MM.1S (cell line): ENCODE data around the gene ZBTB11.
"Not testable (repeated sequence)": the region's sequence is repeated elsewhere in the genome, so short reads cannot be mapped to it uniquely, and the experiment has no call there.

Experiments
- DNase-seq: peaks from one replicate; pipeline ENCODE4 v3.0.0-alpha.2; 2015
- H2AFZ ChIP-seq: fragments of 300-600 bp; sonication (generic); 2 replicates; pipeline ENCODE4 v1.6.0; 2016; ENCODE audit warnings: antibody characterized with exemption, low read length
- H3F3A ChIP-seq: fragments of 300-600 bp; sonication (generic); 2 replicates; pipeline ENCODE4 v1.6.1; 2016; ENCODE audit warnings: mild to moderate bottlenecking, antibody characterized with exemption, low read length, moderate library complexity, mixed read lengths; ENCODE audit not compliant: insufficient read depth
- H3K27ac ChIP-seq: fragments of 300-600 bp; sonication (generic); 2 replicates; pipeline ENCODE4 v1.5.1; 2016; ENCODE audit warnings: mild to moderate bottlenecking, low read length
- H3K27me3 ChIP-seq: fragments of 300-600 bp; sonication (generic); replicated peaks from 2 replicates; pipeline ENCODE4 v1.6.0; 2016; ENCODE audit warnings: low read length; ENCODE audit not compliant: insufficient read depth
- H3K36me3 ChIP-seq: fragments of 300-600 bp; sonication (generic); replicated peaks from 2 replicates; pipeline ENCODE4 v1.6.1; 2016; ENCODE audit warnings: mild to moderate bottlenecking, low read length, mixed read lengths; ENCODE audit not compliant: insufficient read depth
- H3K4me1 ChIP-seq: fragments of 300-600 bp; sonication (generic); 2 replicates; pipeline ENCODE4 v1.6.1; 2016; ENCODE audit warnings: low read length, mixed read lengths
- H3K4me2 ChIP-seq: fragments of 300-600 bp; sonication (generic); 2 replicates; pipeline ENCODE4 v1.6.0; 2016; ENCODE audit warnings: low read depth, low read length
- H3K4me3 ChIP-seq: fragments of 300-600 bp; sonication (generic); 2 replicates; pipeline ENCODE4 v1.5.1; 2016; ENCODE audit warnings: low read length, mixed read lengths
- H3K79me2 ChIP-seq: fragments of 300-600 bp; sonication (generic); 2 replicates; pipeline ENCODE4 v1.6.1; 2016; ENCODE audit warnings: mixed run types, low read length, mixed read lengths
- H3K9ac ChIP-seq: fragments of 300-600 bp; sonication (generic); 2 replicates; pipeline ENCODE4 v1.6.1; 2016; ENCODE audit warnings: low read length, mixed read lengths
- H3K9me2 ChIP-seq: fragments of 300-600 bp; sonication (generic); replicated peaks from 2 replicates; pipeline ENCODE4 v1.6.1; 2016; ENCODE audit warnings: mild to moderate bottlenecking, low read length, mixed read lengths; ENCODE audit not compliant: insufficient read depth
- H3K9me3 ChIP-seq: fragments of 300-600 bp; sonication (generic); replicated peaks from 2 replicates; pipeline ENCODE4 v1.6.1; 2016; ENCODE audit warnings: mild to moderate bottlenecking, low read length, mixed read lengths; ENCODE audit not compliant: insufficient read depth
- H4K20me1 ChIP-seq: fragments of 300-600 bp; sonication (generic); 2 replicates; pipeline ENCODE4 v1.6.1; 2016; ENCODE audit warnings: mild to moderate bottlenecking, low read length, moderate library complexity, mixed read lengths; ENCODE audit not compliant: insufficient read depth
- CTCF ChIP-seq: fragments of 300-600 bp; sonication (generic); IDR thresholded peaks from 2 replicates; pipeline ENCODE4 v1.5.1; 2016; ENCODE audit warnings: antibody characterized with exemption, low read length, mixed read lengths
- EZH2 ChIP-seq: fragments of 300-600 bp; sonication (generic); optimal IDR thresholded peaks from 2 replicates; pipeline ENCODE3; 2017; ENCODE audit warnings: low read depth, mild to moderate bottlenecking, antibody characterized with exemption, low read length, mixed read lengths
- EZH2phosphoT487 ChIP-seq: fragments of 300-600 bp; sonication (generic); IDR thresholded peaks from 2 replicates; pipeline ENCODE4 v1.6.1; 2018; ENCODE audit warnings: antibody characterized with exemption, low read length

The ZBTB11 gene

GRCh38 chr3:101703169-101703568, 26.2 kb upstream of the ZBTB11 start:
- no peaks in the 10 kb centered on the region for H3K9me3 ChIP-seq
- H3K9ac ChIP-seq = no peak overlapping the region
- no peak overlapping the region for H3K4me2 ChIP-seq
- H3K79me2 ChIP-seq = no peaks in the 10 kb centered on the region
- DNase-seq = no peak
- no peaks in the 10 kb centered on the region for H3K9me2 ChIP-seq
- peaks cover 10% of the 10 kb centered on the region for H3F3A ChIP-seq
- no peaks in the 10 kb centered on the region for H4K20me1 ChIP-seq
- no peak overlapping the region for H3K27ac ChIP-seq
- H3K4me3 ChIP-seq = no peak overlapping the region
- H3K27me3 ChIP-seq = no peaks in the 10 kb centered on the region
- H3K4me1 ChIP-seq = peaks cover 11% of the 10 kb centered on the region
- TF ChIP-seq EZH2phosphoT487 = no peak
- TF ChIP-seq EZH2 = no peak
- no peaks in the 10 kb centered on the region for H3K36me3 ChIP-seq
- H2AFZ ChIP-seq = no peak overlapping the region

GRCh38 chr3:101702726-101703125, 25.8 kb upstream of the ZBTB11 start:
- Histone ChIP-seq H3K79me2 (no peaks in the 10 kb centered on the region), H2AFZ (no peak overlapping the region), H3K4me3 (no peak overlapping the region), H3K9me2 (no peaks in the 10 kb centered on the region), H3K27me3 (no peaks in the 10 kb centered on the region), H3F3A (peaks cover 10% of the 10 kb centered on the region), H3K9me3 (no peaks in the 10 kb centered on the region), H3K4me2 (no peak overlapping the region), H3K27ac (no peak overlapping the region; the same call in 1 of the 2 replicates), H3K4me1 (peaks cover 11% of the 10 kb centered on the region), H3K36me3 (no peaks in the 10 kb centered on the region), H4K20me1 (no peaks in the 10 kb centered on the region), H3K9ac (no peak overlapping the region)
- DNase-seq = no peak
- no peak for TF ChIP-seq EZH2
- no peak for TF ChIP-seq EZH2phosphoT487
- TF ChIP-seq CTCF = no peak

- TF ChIP-seq EZH2 (no peak), EZH2phosphoT487 (no peak), CTCF (no peak)
- Histone ChIP-seq H3K79me2 (no peaks in the 10 kb centered on the region), H4K20me1 (no peaks in the 10 kb centered on the region), H3K9me2 (no peaks in the 10 kb centered on the region), H3K4me1 (peaks cover 11% of the 10 kb centered on the region), H3K4me3 (peak overlapping the region; percentile 8; the same call in 1 of the 2 replicates), H3F3A (peaks cover 10% of the 10 kb centered on the region), H2AFZ (no peak overlapping the region), H3K36me3 (no peaks in the 10 kb centered on the region), H3K27me3 (no peaks in the 10 kb centered on the region), H3K9me3 (no peaks in the 10 kb centered on the region), H3K27ac (peak overlapping the region; percentile 83), H3K4me2 (peak overlapping the region; percentile 46), H3K9ac (peak overlapping the region; percentile 52)
- no peak for DNase-seq
Observed at GRCh38 chr3:101701696-101702634, 25.0 kb upstream of the ZBTB11 start.

GRCh38 chr3:101695779-101696372, 18.9 kb upstream of the ZBTB11 start:
- Histone ChIP-seq H3K9me3 (no peaks in the 10 kb centered on the region), H3K79me2 (no peaks in the 10 kb centered on the region), H3K4me3 (no peak overlapping the region), H4K20me1 (no peaks in the 10 kb centered on the region), H2AFZ (no peak overlapping the region), H3F3A (no peaks in the 10 kb centered on the region), H3K27me3 (no peaks in the 10 kb centered on the region), H3K9me2 (no peaks in the 10 kb centered on the region), H3K9ac (no peak overlapping the region), H3K36me3 (no peaks in the 10 kb centered on the region), H3K27ac (no peak overlapping the region), H3K4me2 (no peak overlapping the region), H3K4me1 (peaks cover 9% of the 10 kb centered on the region)
- DNase-seq = peak; percentile 67
- TF ChIP-seq CTCF (peak; percentile 61), EZH2 (no peak), EZH2phosphoT487 (no peak)

GRCh38 chr3:101694836-101695235, 17.9 kb upstream of the ZBTB11 start:
- H3K4me1 ChIP-seq = peaks cover 12% of the 10 kb centered on the region
- H4K20me1 ChIP-seq, H3K27ac ChIP-seq, H3K27me3 ChIP-seq, H2AFZ ChIP-seq, H3K4me2 ChIP-seq, H3K36me3 ChIP-seq, H3K9me2 ChIP-seq, H3F3A ChIP-seq, H3K9ac ChIP-seq, H3K4me3 ChIP-seq, H3K9me3 ChIP-seq, H3K79me2 ChIP-seq, DNase-seq: not testable (repeated sequence)
